HG03103 (cell line): ENCODE results near the gene DSP.

ENCODE experiments used
- ATAC-seq: cut with Tn5 transposase; IDR thresholded peaks from one replicate; pipeline ENCODE4 v1.9.1; 2021; ENCODE audit warnings: low read depth; ENCODE audit not compliant: unreplicated experiment

DSP gene

DNA sequence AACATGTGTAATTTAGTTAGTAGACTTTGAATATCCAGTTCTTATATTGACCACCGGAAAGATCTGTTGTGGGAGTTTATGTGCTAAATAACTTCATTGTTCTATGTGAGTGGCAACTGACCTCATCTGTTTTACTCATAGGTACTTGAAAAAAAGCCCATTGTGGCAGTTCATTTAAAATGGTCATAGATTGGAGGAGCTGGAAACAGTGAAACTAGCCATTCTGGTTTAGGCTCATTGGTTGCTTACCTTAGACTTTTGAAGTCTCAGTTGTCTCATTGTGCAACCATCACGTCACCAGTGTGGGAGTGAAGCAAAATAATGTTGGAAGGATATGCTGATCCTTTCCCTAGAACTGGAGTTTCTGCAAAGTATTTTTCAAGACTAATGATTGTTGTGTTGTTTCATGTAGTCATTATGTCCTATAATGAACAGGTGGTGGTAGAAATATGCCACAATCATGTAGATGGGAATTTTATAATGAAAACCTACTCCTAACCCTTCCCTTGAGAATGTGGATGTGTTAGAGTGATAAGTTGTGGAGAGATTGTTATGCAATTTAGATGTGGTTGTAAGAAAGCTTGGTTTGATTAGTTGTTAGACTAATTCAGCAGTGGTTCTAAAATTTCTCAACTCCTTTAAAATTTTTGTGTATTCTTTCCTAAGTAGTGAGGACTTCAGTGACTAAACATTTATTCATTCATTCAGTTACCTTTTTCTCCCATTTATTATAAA is 18.3 kb downstream of the DSP start:
- no peak for ATAC-seq

DNA sequence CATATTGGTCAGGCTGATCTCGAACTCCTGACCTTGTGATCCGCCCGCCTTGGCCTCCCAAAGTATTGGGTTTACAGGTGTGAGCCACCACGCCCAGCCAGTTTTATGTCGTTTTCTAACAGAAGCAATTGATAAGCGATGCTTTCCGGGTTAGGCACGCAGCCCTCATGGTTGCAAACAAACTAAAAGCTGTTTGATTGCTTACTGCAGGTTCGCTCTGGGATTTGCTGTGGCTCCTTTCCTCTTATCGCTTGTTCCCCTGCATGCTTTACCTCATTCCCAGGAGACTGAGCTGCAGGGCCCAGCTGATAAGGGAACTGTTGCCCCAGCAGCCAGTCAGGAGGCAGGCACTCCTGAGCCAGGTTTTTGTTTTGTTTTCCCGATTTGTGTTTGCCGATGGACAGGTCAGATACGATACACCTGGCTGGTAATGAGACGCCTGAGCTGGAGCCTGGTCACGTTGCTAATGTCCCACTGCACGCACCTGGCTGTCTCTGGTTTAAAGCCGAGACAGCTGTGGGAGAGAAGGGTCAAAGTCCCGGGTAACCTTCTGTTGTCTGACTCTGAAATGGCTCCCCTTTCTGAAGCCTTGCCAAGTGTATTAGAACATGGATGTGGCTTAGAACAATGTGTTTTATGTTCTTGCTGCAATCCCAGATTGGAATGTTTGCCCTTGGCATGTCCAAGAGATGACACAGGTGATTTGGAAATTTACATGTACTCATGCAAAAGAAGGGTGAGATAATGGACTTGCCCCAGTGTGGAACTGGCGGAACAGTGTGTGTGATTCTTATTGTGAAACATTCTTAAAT is 19.9 kb downstream of the DSP start:
- no peak for ATAC-seq

GRCh38 chr6:7562769-7563168 is 21.3 kb downstream of the DSP start:
- no peak for ATAC-seq

- no peak for ATAC-seq
Observed at GRCh38 chr6:7566107-7566506, 24.6 kb downstream of the DSP start.

GRCh38 chr6:7566617-7567173 is 25.2 kb downstream of the DSP start:
- ATAC-seq, result no peak

DNA sequence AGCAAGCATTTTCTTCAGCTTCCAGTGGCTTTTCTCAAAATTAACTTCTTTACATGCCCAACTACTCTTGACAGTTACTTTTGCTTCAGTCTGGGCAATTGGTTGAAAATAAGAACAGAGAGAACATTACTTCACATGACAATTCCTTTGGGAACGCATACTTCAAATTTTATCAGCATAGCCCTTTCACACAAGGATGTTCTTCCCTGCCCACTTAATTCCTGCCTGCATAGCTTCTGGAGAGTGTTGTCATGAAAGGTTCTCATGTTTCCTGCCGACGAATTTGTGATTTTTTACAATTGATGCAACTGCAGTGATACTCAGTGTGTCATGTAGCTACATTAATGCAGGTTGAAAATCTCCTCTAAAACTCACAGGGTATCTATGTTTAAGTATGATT is 26.6 kb downstream of the DSP start:
- ATAC-seq, result no peak

DNA sequence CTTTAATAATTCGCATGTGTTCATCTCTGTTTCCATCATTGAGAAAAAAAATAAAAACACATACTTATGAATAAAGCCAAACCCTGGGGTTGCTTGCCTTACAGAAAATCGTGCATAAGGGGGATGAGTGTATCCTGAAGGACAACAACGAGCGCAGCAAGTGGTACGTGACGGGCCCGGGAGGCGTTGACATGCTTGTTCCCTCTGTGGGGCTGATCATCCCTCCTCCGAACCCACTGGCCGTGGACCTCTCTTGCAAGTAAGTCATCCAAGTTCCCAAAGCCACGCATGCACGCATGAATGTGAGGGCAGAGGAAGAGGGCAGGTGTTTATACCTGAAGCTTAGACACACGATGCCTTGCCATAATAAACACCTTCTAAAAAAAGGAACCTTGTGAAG is 27.6 kb downstream of the DSP start:
- no peak for ATAC-seq

DNA sequence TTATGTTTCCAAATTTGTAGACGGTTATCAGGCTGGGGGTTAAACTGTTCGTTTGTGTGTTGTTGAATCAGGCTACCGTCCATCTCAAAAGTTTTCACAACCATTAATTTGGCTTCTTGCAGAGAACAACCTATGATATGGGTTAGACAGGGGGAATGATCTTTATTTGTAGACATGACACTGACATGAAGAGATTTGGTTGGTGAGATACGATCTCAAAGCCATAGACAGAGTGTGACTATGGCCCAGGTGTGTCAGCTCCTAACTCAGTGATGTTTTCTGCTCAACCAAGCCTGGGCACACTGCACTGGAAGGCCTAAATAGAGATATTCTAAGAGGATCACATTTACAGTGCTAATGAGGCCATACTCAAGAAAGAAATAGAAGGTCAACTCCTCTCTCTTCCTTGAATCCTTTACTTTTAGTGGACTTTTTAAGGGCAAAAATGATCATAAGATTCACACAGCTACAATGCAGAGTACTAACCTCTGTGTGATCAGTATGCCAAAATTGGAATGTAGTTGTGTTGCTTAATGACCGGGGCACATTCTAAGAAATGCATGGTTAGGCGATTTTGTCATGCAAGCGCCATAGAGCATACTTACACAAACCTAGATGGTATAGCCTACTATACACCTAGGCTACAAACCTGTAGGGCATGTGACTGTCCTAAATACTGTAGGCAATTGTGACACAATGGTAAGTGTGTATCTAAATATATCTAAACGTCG is 30.9 kb downstream of the DSP start:
- ATAC-seq, result no peak

GRCh38 chr6:7574500-7574899 is 33.0 kb downstream of the DSP start:
- ATAC-seq, result no peak

DNA sequence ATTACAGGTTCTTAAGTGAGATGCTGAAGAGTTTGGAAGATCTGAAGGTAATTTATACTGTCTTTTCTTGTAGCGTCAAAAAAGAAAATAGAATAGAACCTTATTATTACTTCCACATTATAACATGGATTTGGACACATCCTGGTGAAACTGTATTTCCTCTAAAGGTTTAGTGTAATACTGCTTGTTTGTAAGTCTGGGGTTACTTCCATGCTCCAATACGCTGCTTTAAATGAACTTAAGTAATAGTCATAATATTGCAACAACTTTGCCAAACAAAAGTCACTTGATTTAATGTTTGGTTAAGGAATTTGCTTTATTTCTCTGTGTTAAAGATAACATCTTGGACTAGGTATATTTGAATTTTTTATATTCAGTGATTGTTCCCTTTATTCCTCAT is 37.0 kb downstream of the DSP start:
- ATAC-seq, result no peak

DNA sequence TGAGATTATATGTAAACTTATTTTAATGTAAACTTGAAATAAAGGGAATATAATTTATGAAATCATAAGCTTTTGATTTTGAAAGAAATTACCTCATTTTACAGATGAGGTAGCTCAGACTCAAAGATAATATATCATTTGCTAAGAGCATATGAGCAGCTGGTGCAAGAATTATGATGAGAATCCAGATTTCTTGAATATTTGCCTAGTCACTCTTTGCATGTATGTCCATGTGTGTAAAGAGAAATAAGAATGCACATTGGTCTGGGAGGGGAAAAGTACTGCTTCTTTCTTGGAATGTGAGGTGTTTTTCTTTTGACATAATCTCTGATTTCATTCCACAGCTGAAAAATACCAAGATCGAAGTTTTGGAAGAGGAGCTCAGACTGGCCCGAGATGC is 37.5 kb downstream of the DSP start:
- no peak for ATAC-seq

DNA sequence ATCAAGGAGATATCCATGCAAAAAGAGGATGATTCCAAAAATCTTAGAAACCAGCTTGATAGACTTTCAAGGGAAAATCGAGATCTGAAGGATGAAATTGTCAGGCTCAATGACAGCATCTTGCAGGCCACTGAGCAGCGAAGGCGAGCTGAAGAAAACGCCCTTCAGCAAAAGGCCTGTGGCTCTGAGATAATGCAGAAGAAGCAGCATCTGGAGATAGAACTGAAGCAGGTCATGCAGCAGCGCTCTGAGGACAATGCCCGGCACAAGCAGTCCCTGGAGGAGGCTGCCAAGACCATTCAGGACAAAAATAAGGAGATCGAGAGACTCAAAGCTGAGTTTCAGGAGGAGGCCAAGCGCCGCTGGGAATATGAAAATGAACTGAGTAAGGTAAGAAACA is 38.4 kb downstream of the DSP start:
- no peak for ATAC-seq

DNA sequence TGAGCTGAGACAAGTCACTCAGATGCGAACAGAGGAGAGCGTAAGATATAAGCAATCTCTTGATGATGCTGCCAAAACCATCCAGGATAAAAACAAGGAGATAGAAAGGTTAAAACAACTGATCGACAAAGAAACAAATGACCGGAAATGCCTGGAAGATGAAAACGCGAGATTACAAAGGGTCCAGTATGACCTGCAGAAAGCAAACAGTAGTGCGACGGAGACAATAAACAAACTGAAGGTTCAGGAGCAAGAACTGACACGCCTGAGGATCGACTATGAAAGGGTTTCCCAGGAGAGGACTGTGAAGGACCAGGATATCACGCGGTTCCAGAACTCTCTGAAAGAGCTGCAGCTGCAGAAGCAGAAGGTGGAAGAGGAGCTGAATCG is 39.1 kb downstream of the DSP start:
- ATAC-seq, result no peak

DNA sequence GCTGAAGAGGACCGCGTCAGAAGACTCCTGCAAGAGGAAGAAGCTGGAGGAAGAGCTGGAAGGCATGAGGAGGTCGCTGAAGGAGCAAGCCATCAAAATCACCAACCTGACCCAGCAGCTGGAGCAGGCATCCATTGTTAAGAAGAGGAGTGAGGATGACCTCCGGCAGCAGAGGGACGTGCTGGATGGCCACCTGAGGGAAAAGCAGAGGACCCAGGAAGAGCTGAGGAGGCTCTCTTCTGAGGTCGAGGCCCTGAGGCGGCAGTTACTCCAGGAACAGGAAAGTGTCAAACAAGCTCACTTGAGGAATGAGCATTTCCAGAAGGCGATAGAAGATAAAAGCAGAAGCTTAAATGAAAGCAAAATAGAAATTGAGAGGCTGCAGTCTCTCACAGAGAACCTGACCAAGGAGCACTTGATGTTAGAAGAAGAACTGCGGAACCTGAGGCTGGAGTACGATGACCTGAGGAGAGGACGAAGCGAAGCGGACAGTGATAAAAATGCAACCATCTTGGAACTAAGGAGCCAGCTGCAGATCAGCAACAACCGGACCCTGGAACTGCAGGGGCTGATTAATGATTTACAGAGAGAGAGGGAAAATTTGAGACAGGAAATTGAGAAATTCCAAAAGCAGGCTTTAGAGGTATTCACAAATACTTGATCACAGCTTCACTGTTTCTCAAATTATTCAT is 39.6 kb downstream of the DSP start:
- no peak for ATAC-seq

GRCh38 chr6:7585287-7585930 is 43.9 kb downstream of the DSP start:
- ATAC-seq, result no peak

DNA sequence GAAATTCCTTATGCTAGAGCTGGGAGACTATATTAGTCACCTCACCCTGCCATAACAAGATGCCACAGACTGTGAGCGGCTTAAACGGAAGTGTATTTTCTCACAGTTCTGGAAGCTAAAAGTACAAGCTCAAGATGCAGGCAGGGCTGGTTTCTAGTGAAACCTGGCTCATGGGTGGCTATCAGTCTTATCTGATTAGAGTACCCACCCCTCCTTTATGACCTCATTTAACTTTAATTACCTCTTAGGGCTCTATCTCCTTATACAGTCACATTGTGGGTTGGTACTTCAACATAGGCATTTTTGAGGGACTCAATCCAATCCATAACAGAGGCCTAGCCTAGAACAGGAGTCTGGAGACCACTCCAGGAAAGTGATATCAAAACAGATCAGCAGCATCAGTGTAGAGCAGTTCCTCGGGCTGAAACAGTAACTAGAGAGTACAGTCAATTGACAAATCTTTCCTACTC is 46.2 kb downstream of the DSP start:
- no peak for ATAC-seq

- ATAC-seq, result no peak
Observed at GRCh38 chr6:7588506-7588905, 47.0 kb downstream of the DSP start.

- no peak for ATAC-seq
Observed at GRCh38 chr6:7589221-7589620, 47.8 kb downstream of the DSP start.

- ATAC-seq, result peak; percentile 99
Observed at GRCh38 chr6:7589949-7590917, 48.8 kb downstream of the DSP start, which contains the start of gene SNRNP48. Gene SNRNP48, plus strand, starts transcription at chr6:7590198. Its CDS starts 60 bp downstream, at chr6:7590258.
